Subcutaneous adipose tissue (tissue), 4 donors: ENCODE measurements around the gene SOBP. TPM values are rescaled to one million over a fixed set of nuclear protein-coding genes. Genes with fewer than 3 reads are reported as not detected.

Experiments used
- CTCF ChIP-seq: fragments of 450-650 bp; IDR thresholded peaks from one replicate; pipeline ENCODE4 v1.5.1; 2016; ENCODE audit warnings: low read depth, mild to moderate bottlenecking, control low read depth, antibody characterized with exemption, moderate library complexity
- total RNA-seq, 4 donors: library from RNA; depleted of rRNA; stranded (reverse); fragments of >200 nt; gene quantifications; one replicate each; pipeline ENCODE4 v1.1.0, GENCODE V29; 2016

The SOBP gene
- total RNA-seq, 4 donors from 2014 or later: 4.0 to 7.5 (median 5.5) TPM

DNA sequence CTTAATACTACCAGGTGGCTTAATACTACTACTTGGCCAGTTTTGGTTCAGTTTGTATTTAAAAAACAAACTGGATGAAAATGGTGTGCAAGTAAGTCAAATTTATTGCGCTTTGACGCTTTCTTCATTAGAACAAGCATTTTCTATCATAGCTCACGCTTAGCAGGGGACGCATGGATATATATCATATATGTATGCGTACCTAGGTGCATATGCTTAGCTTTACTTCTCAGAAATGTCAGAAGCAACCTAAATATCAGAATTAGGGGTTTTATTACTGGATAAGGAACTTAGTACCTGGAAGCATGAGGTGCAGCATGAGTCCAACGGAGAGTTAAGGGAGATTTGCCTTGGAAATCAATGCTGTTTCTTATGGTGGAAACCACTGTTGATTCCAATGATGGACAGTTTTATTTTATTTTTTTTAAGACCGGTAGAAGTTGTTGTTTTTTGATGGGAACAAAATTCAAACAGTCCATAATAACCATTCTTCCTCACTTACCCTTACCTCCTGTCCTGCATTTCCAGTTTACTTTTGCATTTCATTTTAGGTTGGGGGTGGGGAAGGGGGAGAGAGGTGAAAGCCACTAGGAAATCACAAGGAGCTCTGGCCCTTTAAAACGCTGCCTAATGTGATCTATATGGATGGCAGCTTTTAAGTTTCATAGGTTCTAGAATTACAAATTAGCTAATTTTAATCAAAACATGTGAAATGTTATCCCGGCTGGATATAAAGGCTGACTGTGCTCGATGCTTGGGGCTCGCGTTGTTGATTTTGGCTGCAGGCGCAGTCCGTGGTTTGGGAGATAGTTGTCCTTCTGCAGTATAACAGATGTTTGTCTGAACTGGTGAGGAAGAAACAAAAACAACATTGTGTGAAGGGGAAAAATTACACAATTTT lies 2.1 kb downstream of the SOBP start:
- TF ChIP-seq CTCF: no peak

- TF ChIP-seq CTCF: no peak
Measured at GRCh38 chr6:107493158-107494057, 3.5 kb downstream of the SOBP start.

DNA sequence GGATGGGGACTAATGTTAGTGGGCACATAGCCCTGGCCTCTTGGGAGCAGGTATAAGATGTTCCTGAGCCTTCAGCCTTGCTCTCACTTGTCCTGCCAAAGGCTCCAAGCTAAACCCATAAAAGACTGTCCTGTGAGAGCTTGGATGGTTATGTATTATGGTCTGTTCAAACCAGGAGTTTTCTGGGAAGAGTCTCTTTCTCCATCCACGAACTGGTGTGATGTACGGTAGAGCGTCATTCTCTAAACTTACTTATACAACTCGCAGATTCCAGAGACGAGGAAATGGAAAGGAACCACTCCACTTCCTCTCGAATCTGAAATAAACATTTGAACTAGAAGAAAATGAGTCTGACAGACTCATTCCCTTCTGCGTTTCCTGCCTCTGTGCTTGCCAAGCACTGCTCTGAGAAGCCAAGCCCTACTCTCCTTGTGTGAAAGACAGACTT lies 5.3 kb downstream of the SOBP start:
- TF ChIP-seq CTCF: no peak

DNA sequence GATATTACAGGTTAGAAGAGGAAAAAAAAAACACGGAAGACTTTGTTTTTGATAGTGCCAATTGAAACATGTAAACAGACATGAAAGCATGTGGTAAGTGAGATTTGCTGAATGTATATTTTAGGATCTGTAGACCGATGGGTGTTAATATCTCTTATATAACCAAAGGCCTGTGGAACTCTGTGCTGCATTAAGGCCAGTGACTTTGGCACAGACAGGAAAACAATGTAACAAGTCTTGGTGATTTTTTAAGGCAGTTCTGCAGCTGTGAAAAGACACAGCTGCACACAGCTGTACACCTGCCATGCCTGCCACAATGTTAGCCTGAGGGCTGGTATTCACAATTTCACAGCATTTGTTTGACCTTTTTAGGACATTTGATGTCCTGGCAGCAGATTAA lies 6.1 kb downstream of the SOBP start:
- no peak for TF ChIP-seq CTCF

DNA sequence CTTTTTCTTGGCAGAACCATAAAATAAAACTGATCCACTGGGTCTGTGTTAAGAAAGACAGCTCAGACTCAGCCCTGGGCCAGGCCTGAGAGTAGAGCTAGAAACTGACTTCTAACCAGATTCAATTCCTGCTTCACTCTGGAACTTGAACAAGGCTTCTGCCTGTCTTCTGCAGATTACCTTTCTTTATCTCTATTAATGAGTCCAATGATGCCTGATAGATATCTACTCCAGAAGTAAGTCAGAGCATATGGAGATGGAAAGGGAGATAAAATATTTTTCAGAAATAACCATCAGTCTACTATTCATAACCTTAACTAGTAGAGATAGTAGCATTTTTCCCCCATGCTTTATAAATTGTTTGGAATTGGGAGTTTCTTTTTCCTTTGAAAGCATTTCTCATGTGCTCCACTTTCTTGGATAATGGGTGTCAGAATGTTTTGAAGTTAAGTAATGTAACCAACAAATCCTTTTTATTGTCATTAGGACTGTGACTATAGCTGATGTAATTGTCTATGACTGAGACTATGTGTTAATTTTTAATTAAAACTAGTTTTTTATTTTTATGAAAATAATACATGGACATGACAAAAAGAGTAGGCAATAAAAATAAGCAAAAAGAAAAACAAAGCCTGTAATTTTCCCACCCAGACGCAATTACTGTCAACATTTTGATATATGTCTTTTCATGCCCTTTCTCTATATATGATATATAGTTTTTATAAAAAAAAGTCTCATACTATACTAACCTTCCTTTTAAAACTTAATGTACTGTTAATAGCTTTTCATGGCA lies 7.2 kb downstream of the SOBP start:
- TF ChIP-seq CTCF: no peak

- TF ChIP-seq CTCF: no peak
Measured at GRCh38 chr6:107504270-107505026, 14.5 kb downstream of the SOBP start.
